Liver (tissue), 9 donors: ENCODE measurements around the gene VWDE. TPM values are rescaled to one million over a fixed set of nuclear protein-coding genes. Genes with fewer than 3 reads are reported as not detected.

Experiments used
- DNase-seq: peaks from one replicate; pipeline ENCODE4 v3.0.0-alpha.2; 2017; ENCODE audit warnings: low spot score
- H3K27ac ChIP-seq, 2 donors: one replicate each; pipeline ENCODE4 v1.7.0; 2013; ENCODE audit warnings: inconsistent platforms in 2 of 2, low read length in 2 of 2, control low read depth in 1 of 2, low read depth in 1 of 2, mild to moderate bottlenecking in 1 of 2
- H3K27me3 ChIP-seq, 4 donors: one replicate each; pipeline versions ENCODE4 v1.6.1 to v1.7.0; 2013; ENCODE audit warnings: low read length in 3 of 4, inconsistent platforms in 1 of 4, mild to moderate bottlenecking in 1 of 4, moderate library complexity in 1 of 4; ENCODE audit not compliant: control insufficient read depth in 4 of 4, insufficient read depth in 4 of 4
- H3K36me3 ChIP-seq, 4 donors: one replicate each; pipeline versions ENCODE4 v1.6.1 to v1.7.0; 2013; ENCODE audit warnings: low read length in 3 of 4, mild to moderate bottlenecking in 3 of 4, low read depth in 1 of 4, moderate library complexity in 1 of 4; ENCODE audit not compliant: control insufficient read depth in 4 of 4, insufficient read depth in 3 of 4
- H3K4me1 ChIP-seq, 4 donors: one replicate each; pipeline versions ENCODE4 v1.6.1 to v1.7.0; 2013; ENCODE audit warnings: low read length in 3 of 4, mild to moderate bottlenecking in 3 of 4, moderate library complexity in 1 of 4; ENCODE audit not compliant: control insufficient read depth in 4 of 4, insufficient read depth in 4 of 4
- H3K4me3 ChIP-seq, 3 donors: one replicate each; pipeline versions ENCODE4 v1.6.1 to v1.7.0; 2013; ENCODE audit warnings: low read length in 3 of 3, control low read depth in 1 of 3, low read depth in 1 of 3, mild to moderate bottlenecking in 1 of 3
- H3K9ac ChIP-seq, 2 donors: one replicate each; pipeline ENCODE4 v1.7.0; 2013; ENCODE audit warnings: low read length in 2 of 2, mild to moderate bottlenecking in 2 of 2, moderate library complexity in 2 of 2, control low read depth in 1 of 2, low read depth in 1 of 2
- H3K9me3 ChIP-seq, 4 donors: one replicate each; pipeline versions ENCODE4 v1.6.1 to v1.7.0; 2013; ENCODE audit warnings: low read length in 3 of 4; ENCODE audit not compliant: control insufficient read depth in 4 of 4
- CTCF ChIP-seq: fragments of 150-350 bp; IDR thresholded peaks from 2 replicates; pipeline ENCODE4 v1.5.1; 2017; ENCODE audit warnings: improper control_type of control experiment, low read depth, low read length; ENCODE audit not compliant: missing input control
- GABPA ChIP-seq, 2 donors: IDR thresholded peaks in 1 of 2; conservative IDR thresholded peaks in 1 of 2; 2 replicates each; pipeline ENCODE4 v1.6.1; 2016; ENCODE audit warnings: antibody characterized with exemption in 2 of 2, mild to moderate bottlenecking in 1 of 2, moderate library complexity in 1 of 2
- HNF4A ChIP-seq, 2 donors: conservative IDR thresholded peaks; 2 replicates each; pipeline ENCODE4 v1.6.1; 2016; ENCODE audit warnings: antibody characterized with exemption in 2 of 2, mild to moderate bottlenecking in 2 of 2
- HNF4G ChIP-seq: IDR thresholded peaks from 2 replicates; pipeline ENCODE4 v1.6.1; 2016; ENCODE audit warnings: antibody characterized with exemption
- JUND ChIP-seq, 2 donors: IDR thresholded peaks; 2 replicates each; pipeline ENCODE4 v1.6.1; 2016; ENCODE audit warnings: antibody characterized with exemption in 2 of 2
- MAX ChIP-seq: IDR thresholded peaks from 2 replicates; pipeline ENCODE4 v1.6.1; 2016; ENCODE audit warnings: antibody characterized with exemption
- NR2F2 ChIP-seq: IDR thresholded peaks from 2 replicates; pipeline ENCODE4 v1.6.1; 2016; ENCODE audit warnings: antibody characterized with exemption
- RAD21 ChIP-seq, 2 donors: IDR thresholded peaks; 2 replicates each; pipeline ENCODE4 v1.6.1; 2016; ENCODE audit warnings: antibody characterized with exemption in 2 of 2, mild to moderate bottlenecking in 2 of 2
- REST ChIP-seq: IDR thresholded peaks from 2 replicates; pipeline ENCODE4 v1.6.1; 2016; ENCODE audit warnings: antibody characterized with exemption, mild to moderate bottlenecking
- RXRA ChIP-seq, 2 donors: IDR thresholded peaks; 2 replicates each; pipeline ENCODE4 v1.6.1; 2017 to 2018; ENCODE audit warnings: antibody characterized with exemption in 2 of 2, mild to moderate bottlenecking in 1 of 2
- SP1 ChIP-seq: IDR thresholded peaks from 2 replicates; pipeline ENCODE4 v1.6.1; 2018; ENCODE audit warnings: antibody characterized with exemption, mild to moderate bottlenecking
- TAF1 ChIP-seq: conservative IDR thresholded peaks from 2 replicates; pipeline ENCODE4 v1.6.1; 2016; ENCODE audit warnings: antibody characterized with exemption, mild to moderate bottlenecking
- YY1 ChIP-seq: IDR thresholded peaks from 2 replicates; pipeline ENCODE4 v1.6.1; 2016; ENCODE audit warnings: antibody characterized with exemption, mild to moderate bottlenecking
- ZBTB33 ChIP-seq: IDR thresholded peaks from 2 replicates; pipeline ENCODE4 v1.6.1; 2016; ENCODE audit warnings: antibody characterized with exemption
- WGBS: extraction: QIAGEN DNeasy Blood & Tissue Kit; methylation state at CpG from one replicate; pipeline ENCODE4 v1.1.7; 2013; 5-methylcytosine and 5-hydroxymethylcytosine counted together
- polyA plus RNA-seq, 2 donors: library from polyadenylated mRNA; stranded (reverse) in 1 of 2; unstranded in 1 of 2; fragments of 200-250 nt in 1 of 2; fragments of >200 nt in 1 of 2; fragmentation: Nextera tagmentation in 1 of 2; extraction: Ambion mirVana in 1 of 2; gene quantifications; one replicate each; pipeline versions ENCODE4 v1.2.1 to v1.2.3, GENCODE V29; 2013 to 2015
- total RNA-seq, 2 donors: library from RNA; depleted of rRNA; stranded (reverse); fragments of >200 nt; gene quantifications; one replicate each; pipeline ENCODE4 v1.2.3, GENCODE V29; 2014
- donor health status: healthy.
- donor health status: healthy.
- donor health status: healthy.
- donor health status: healthy.
- donor health status: healthy.

Gene VWDE
- total and polyA plus RNA-seq, 4 donors: 0.05 to 0.59 (median 0.12) TPM

GRCh38 chr7:12358694-12359093 lies 45.0 kb downstream of the VWDE start:
- no peaks in the 10 kb centered on the region for H3K36me3 ChIP-seq
- no peaks in the 10 kb centered on the region for H3K9me3 ChIP-seq
- no peak overlapping the region for H3K4me3 ChIP-seq
- no peak for TF ChIP-seq JUND (IDR thresholded peaks at IDR 0.05)
- no peak for TF ChIP-seq MAX
- no peak for TF ChIP-seq GABPA (IDR thresholded peaks at IDR 0.05 in 1 of 2, conservative IDR thresholded peaks at IDR 0.05 in 1 of 2)
- no peak overlapping the region for H3K9ac ChIP-seq
- peaks cover 0 to 3% (median 0%) of the 10 kb centered on the region in 4 donors for H3K27me3 ChIP-seq
- H3K27ac ChIP-seq: no peak overlapping the region
- no peaks in the 10 kb centered on the region for H3K4me1 ChIP-seq
- DNase-seq: no peak

GRCh38 chr7:12357508-12357907 lies 46.2 kb downstream of the VWDE start:
- no peak overlapping the region for H3K4me3 ChIP-seq
- H3K27ac ChIP-seq: no peak overlapping the region
- peaks cover 0 to 3% (median 0%) of the 10 kb centered on the region in 4 donors for H3K27me3 ChIP-seq
- no peaks in the 10 kb centered on the region for H3K9me3 ChIP-seq
- no peak for DNase-seq
- no peaks in the 10 kb centered on the region for H3K4me1 ChIP-seq
- no peak overlapping the region for H3K9ac ChIP-seq
- no peaks in the 10 kb centered on the region for H3K36me3 ChIP-seq
- 54% methylated on average over 1 of the region's 1 CpG for WGBS
- TF ChIP-seq RAD21 (IDR thresholded peaks at IDR 0.05): no peak
- TF ChIP-seq JUND (IDR thresholded peaks at IDR 0.05): no peak
- TF ChIP-seq YY1: no peak
- TF ChIP-seq HNF4G: no peak
- no peak for TF ChIP-seq CTCF
- no peak for TF ChIP-seq TAF1
- no peak for TF ChIP-seq NR2F2
- no peak for TF ChIP-seq RXRA (IDR thresholded peaks at IDR 0.05)
- no peak for TF ChIP-seq HNF4A (conservative IDR thresholded peaks at IDR 0.05)
- TF ChIP-seq SP1: no peak
- no peak for TF ChIP-seq ZBTB33
- TF ChIP-seq MAX: no peak

GRCh38 chr7:12351843-12352242 lies 51.8 kb downstream of the VWDE start:
- no peaks in the 10 kb centered on the region for H3K9me3 ChIP-seq
- H3K36me3 ChIP-seq: no peaks in the 10 kb centered on the region
- TF ChIP-seq HNF4G (no peak), REST (no peak), GABPA (IDR thresholded peaks at IDR 0.05 in 1 of 2, conservative IDR thresholded peaks at IDR 0.05 in 1 of 2) (no peak), RAD21 (IDR thresholded peaks at IDR 0.05) (no peak)
- no peak overlapping the region for H3K27ac ChIP-seq
- 77% methylated on average over 4 of the region's 4 CpGs for WGBS
- no peak overlapping the region for H3K9ac ChIP-seq
- DNase-seq: no peak
- no peaks in the 10 kb centered on the region for H3K4me1 ChIP-seq
- no peak overlapping the region for H3K4me3 ChIP-seq
- H3K27me3 ChIP-seq: no peaks in the 10 kb centered on the region
